Osteocyte (in vitro differentiated cells): Measurements from ENCODE around the gene CATSPERB. TPM values are rescaled to one million over a fixed set of nuclear protein-coding genes. Genes with fewer than 3 reads are reported as not detected.
"Not testable (repeated sequence)": the region's sequence is repeated elsewhere in the genome, so short reads cannot be mapped to it uniquely, and the experiment has no call there.

ENCODE experiments used
- DNase-seq: peaks from one replicate; pipeline ENCODE4 v3.0.0; 2021; ENCODE audit warnings: mixed read lengths; ENCODE audit not compliant: unreplicated experiment; ENCODE audit errors: extremely low spot score
- H3K27ac Mint-ChIP-seq: one replicate; pipeline ENCODE4 v1.8.0; 2021; ENCODE audit warnings: mild to moderate bottlenecking, mixed read lengths; ENCODE audit not compliant: unreplicated experiment
- H3K27me3 Mint-ChIP-seq: one replicate; pipeline ENCODE4 v1.8.0; 2021; ENCODE audit warnings: mixed read lengths; ENCODE audit not compliant: unreplicated experiment
- H3K36me3 Mint-ChIP-seq: one replicate; pipeline ENCODE4 v1.8.0; 2021; ENCODE audit warnings: mixed read lengths; ENCODE audit not compliant: unreplicated experiment
- H3K4me1 Mint-ChIP-seq: one replicate; pipeline ENCODE4 v1.8.0; 2021; ENCODE audit warnings: mixed read lengths; ENCODE audit not compliant: unreplicated experiment
- H3K4me3 Mint-ChIP-seq: one replicate; pipeline ENCODE4 v1.8.0; 2021; ENCODE audit warnings: mild to moderate bottlenecking, moderate library complexity, mixed read lengths; ENCODE audit not compliant: unreplicated experiment
- H3K9me3 Mint-ChIP-seq: one replicate; pipeline ENCODE4 v1.8.0; 2021; ENCODE audit warnings: mixed read lengths; ENCODE audit not compliant: unreplicated experiment
- CTCF ChIP-seq: fragments of 200-600 bp; sonication (generic); IDR thresholded peaks from 2 replicates; pipeline ENCODE4 v1.5.0; 2021; ENCODE audit warnings: antibody characterized with exemption, mild to moderate bottlenecking, moderate library complexity
- total RNA-seq: library from RNA; stranded (reverse); gene quantifications from 2 replicates; pipeline ENCODE4 v1.2.1, GENCODE V29; 2021

The CATSPERB gene
- total RNA-seq, 1 donor from 2014 or later, result not detected

DNA sequence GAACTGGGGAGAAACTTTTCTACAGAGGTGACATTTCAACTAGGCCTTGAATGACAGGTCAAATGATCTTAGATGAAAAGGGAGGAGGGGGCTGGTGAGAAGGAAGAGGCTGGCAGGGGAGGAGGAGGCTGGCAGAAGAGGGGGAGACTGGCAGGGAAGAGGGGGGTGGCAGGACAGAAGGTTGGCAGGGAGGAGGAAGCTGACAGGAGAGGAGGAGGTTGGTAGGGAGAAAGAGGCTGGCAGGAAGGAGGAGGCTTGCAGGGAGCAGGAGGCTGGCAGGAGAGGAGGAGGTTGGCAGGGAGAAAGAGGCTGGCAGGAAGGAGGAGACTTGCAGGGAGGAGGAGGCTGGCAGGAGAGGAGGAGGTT is 158.4 kb downstream of the CATSPERB start:
- Mint-ChIP-seq H3K4me1 (peaks cover 6% of the 10 kb centered on the region), H3K27me3 (peaks cover 23% of the 10 kb centered on the region), H3K36me3 (no peaks in the 10 kb centered on the region), H3K9me3 (peaks cover 3% of the 10 kb centered on the region), H3K27ac (no peak overlapping the region), H3K4me3 (peak overlapping the region; percentile 54)
- TF ChIP-seq CTCF, result no peak
- no peak for DNase-seq

DNA sequence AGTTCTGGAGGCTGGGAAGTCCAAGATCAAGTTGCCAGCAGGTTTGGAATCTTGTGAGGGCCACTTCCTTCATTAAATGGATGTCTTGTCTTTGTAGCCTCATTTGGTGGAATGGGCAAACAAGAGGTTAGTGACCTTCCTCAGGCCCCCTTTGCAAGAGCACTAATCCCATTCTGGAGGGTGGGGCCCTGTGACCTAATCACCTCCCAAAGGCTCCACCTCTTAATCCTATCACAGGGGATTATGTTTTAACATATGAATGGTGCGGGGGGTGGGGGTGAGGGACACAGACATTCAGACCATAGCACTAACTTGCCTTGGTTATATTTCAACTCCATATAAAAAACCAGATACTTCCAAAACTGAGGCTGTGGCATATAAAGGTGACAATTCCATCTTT is 161.9 kb downstream of the CATSPERB start:
- Mint-ChIP-seq H3K4me3 (no peak overlapping the region), H3K9me3 (peaks cover 3% of the 10 kb centered on the region), H3K36me3 (no peaks in the 10 kb centered on the region), H3K27ac (no peak overlapping the region), H3K27me3 (peaks cover 18% of the 10 kb centered on the region), H3K4me1 (peaks cover 6% of the 10 kb centered on the region)
- DNase-seq, result no peak
- no peak for TF ChIP-seq CTCF

- no peak for TF ChIP-seq CTCF
- peaks cover 2% of the 10 kb centered on the region for H3K4me1 Mint-ChIP-seq
- H3K27me3 Mint-ChIP-seq, result peaks cover 11% of the 10 kb centered on the region
- DNase-seq, result no peak
- H3K36me3 Mint-ChIP-seq, result no peaks in the 10 kb centered on the region
- H3K4me3 Mint-ChIP-seq, result no peak overlapping the region
- H3K27ac Mint-ChIP-seq, result no peak overlapping the region
- H3K9me3 Mint-ChIP-seq, result peaks cover 3% of the 10 kb centered on the region
Observed at GRCh38 chr14:91569301-91569700, 162.6 kb downstream of the CATSPERB start.

DNA sequence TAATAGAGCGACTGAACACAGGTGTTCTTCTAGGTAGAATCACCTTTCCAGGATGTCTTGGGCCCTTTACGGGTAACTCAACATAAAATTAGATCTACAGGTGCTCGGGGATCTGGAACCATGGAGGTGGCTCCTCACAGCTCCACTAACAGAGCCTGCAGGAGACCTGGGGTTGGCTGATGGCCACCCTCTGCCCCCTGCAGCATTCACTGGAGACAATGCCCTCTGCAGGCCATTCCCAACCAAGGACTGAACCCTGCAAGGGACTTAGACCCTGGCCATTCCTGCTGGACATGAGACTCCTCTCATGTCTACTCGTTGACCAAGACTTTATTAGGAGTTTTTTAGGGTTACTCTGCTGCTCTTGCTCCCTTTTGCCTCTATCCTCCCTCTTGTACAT is 163.3 kb downstream of the CATSPERB start:
- no peak for DNase-seq
- H3K4me3 Mint-ChIP-seq, result no peak overlapping the region
- peaks cover 11% of the 10 kb centered on the region for H3K27me3 Mint-ChIP-seq
- peaks cover 3% of the 10 kb centered on the region for H3K9me3 Mint-ChIP-seq
- H3K4me1 Mint-ChIP-seq, result no peaks in the 10 kb centered on the region
- no peak for TF ChIP-seq CTCF
- H3K36me3 Mint-ChIP-seq, result no peaks in the 10 kb centered on the region
- no peak overlapping the region for H3K27ac Mint-ChIP-seq

- H3K27ac Mint-ChIP-seq, H3K4me3 Mint-ChIP-seq, H3K9me3 Mint-ChIP-seq: not testable (repeated sequence)
Observed at GRCh38 chr14:91567827-91568226, 164.1 kb downstream of the CATSPERB start.

DNA sequence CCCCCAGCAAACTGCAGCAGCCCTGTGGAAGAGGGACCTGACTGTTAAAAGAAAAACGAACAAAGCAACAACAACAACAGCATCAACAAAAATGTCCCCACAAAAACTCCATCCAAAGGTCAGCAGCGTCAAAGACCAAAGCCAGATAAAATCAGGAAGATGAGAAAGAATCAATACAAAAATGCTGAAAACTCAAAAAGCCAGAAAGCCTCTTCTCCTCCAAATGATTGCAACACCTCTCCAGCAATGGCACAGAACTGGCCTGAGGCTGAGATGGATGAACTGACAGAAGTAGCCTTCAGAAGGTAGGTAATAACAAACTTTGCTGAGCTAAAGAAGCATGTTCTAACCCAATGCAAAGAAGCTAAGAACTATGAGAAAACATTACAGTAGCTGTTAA is 176.4 kb downstream of the CATSPERB start:
- Mint-ChIP-seq H3K4me3 (no peak overlapping the region), H3K27me3 (no peaks in the 10 kb centered on the region), H3K9me3 (peaks cover 5% of the 10 kb centered on the region), H3K27ac (no peak overlapping the region), H3K36me3 (no peaks in the 10 kb centered on the region), H3K4me1 (no peaks in the 10 kb centered on the region)
- TF ChIP-seq CTCF, result no peak
- no peak for DNase-seq

More at GRCh38 chr14:91567827-91568226, 164.1 kb downstream of the CATSPERB start:
- not testable (repeated sequence) for H3K27me3 Mint-ChIP-seq, H3K4me1 Mint-ChIP-seq, DNase-seq, H3K36me3 Mint-ChIP-seq
